ENCODE results near the gene MYL4.
A peak's percentile ranks its signal among the peaks of the same experiment; 100 is the strongest.
"Not testable (repeated sequence)": the region's sequence is repeated elsewhere in the genome, so short reads cannot be mapped to it uniquely, and the experiment has no call there.

The MYL4 gene

GRCh38 chr17:47253541-47254402 is 44.6 kb downstream of the MYL4 start, which contains the start of gene ITGB3:
Gene ITGB3 (plus strand): TSS chr17:47253827. CDS start chr17:47253862, 35 bp downstream.
- peak; percentile 73 for DNase-seq
- peaks cover 18% of the 10 kb centered on the region for H3K4me1 Mint-ChIP-seq (ENCODE audit: low read depth)
- H3K27me3 Mint-ChIP-seq = peaks cover 65% of the 10 kb centered on the region
- peak within 1 kb of the TSS; percentile 79 for H3K4me3 Mint-ChIP-seq
- no peak within 1 kb of the TSS for H3K27ac Mint-ChIP-seq
- no peaks in the 10 kb centered on the region for H3K36me3 Mint-ChIP-seq (ENCODE audit: low read depth)
- no peaks in the 10 kb centered on the region for H3K9me3 Mint-ChIP-seq

- peaks cover 18% of the 10 kb centered on the region for H3K4me1 Mint-ChIP-seq (ENCODE audit: low read depth)
- peak; percentile 33 for DNase-seq
- H3K36me3 Mint-ChIP-seq (ENCODE audit: low read depth) = no peaks in the 10 kb centered on the region
- no peak overlapping the region for H3K27ac Mint-ChIP-seq
- H3K9me3 Mint-ChIP-seq = no peaks in the 10 kb centered on the region
- peak overlapping the region; percentile 79 for H3K4me3 Mint-ChIP-seq
- H3K27me3 Mint-ChIP-seq = peaks cover 71% of the 10 kb centered on the region
Measured at GRCh38 chr17:47254403-47254943, 45.3 kb downstream of the MYL4 start.

DNA sequence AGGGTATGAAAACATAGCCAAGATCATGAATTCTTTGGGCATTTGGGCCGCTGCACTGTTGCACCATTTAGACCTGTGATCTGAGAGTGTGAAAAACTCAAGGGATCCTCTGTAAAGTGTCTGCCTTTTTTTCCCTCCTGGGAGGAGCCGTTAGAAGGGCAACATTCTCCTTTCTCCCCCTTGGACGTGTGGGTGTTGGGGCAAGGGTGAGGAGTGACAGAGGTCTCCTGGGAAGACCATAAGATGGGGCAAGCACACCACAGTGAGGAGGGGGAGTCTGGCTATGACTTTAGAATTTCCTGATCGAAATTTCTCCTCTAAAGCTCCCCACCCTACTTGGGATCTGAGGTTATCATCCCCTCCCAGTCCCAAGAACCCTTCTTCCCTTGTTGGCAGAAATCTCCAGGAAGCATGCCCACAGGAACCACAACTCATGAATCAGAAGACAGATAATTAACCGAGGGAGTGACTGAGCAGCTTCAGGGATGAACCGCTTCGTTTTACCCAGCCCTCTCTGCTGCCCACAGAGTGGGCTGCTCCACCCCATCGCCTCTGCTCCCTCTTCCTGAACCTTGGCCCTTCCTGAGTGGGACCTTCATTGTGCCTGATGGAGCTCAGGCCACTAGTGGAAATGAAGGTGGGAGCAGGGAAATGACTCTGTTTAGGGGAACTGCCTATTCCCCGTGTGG is 48.6 kb downstream of the MYL4 start:
- DNase-seq = no peak
- no peak overlapping the region for H3K27ac Mint-ChIP-seq
- H3K9me3 Mint-ChIP-seq = no peaks in the 10 kb centered on the region
- H3K27me3 Mint-ChIP-seq = peaks cover 72% of the 10 kb centered on the region
- H3K4me3 Mint-ChIP-seq = no peak overlapping the region
- H3K36me3 Mint-ChIP-seq (ENCODE audit: low read depth) = no peaks in the 10 kb centered on the region
- H3K4me1 Mint-ChIP-seq (ENCODE audit: low read depth) = peaks cover 18% of the 10 kb centered on the region

DNA sequence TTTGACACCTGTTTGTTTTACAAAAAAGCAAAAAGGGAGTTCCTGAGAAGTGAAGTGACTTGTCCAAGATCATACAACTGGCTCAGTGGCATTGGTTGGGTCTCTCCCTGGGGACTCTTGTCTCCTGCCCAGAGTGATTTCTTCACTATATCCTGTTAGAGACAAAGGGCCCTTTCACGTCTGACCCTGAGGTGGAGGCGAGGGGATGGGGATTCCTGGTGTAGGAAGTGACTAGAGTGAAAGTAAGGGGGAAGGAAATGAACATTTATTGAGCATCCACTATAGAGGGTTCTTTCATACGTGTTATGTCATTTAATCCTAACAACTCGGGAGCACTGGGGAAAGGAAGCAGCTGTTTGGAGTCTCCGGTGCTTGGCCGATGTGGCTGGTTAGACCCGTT is 53.4 kb downstream of the MYL4 start:
- no peaks in the 10 kb centered on the region for H3K9me3 Mint-ChIP-seq

DNA sequence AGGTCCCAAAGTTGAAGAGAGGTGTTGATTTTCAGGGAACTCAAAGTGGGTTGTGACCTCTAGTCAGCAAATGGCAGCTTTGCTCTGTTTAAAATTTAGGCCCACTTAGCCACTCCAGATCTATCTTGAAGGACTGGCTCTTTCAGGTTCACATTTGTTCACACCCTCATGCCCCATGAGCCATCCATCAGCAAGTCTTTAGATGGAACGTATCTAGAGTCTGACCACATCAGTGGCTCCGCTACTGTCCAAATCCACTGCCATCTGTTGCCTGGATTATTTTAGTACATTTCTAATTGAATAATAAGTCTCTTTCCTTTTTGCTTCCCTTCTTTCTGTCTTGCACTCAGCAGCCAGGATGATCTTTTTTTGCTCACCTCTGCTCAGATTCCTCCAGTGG is 55.0 kb downstream of the MYL4 start:
- DNase-seq = no peak
- no peak overlapping the region for H3K27ac Mint-ChIP-seq
- H3K9me3 Mint-ChIP-seq = no peaks in the 10 kb centered on the region
- H3K4me3 Mint-ChIP-seq = no peak overlapping the region
- no peaks in the 10 kb centered on the region for H3K4me1 Mint-ChIP-seq (ENCODE audit: low read depth)
- H3K27me3 Mint-ChIP-seq = peaks cover 20% of the 10 kb centered on the region
- H3K36me3 Mint-ChIP-seq (ENCODE audit: low read depth) = no peaks in the 10 kb centered on the region

More for the DNA sequence above, 53.4 kb downstream of the MYL4 start:
- no peak overlapping the region for H3K27ac Mint-ChIP-seq
- no peak overlapping the region for H3K4me3 Mint-ChIP-seq
- peaks cover 6% of the 10 kb centered on the region for H3K4me1 Mint-ChIP-seq (ENCODE audit: low read depth)
- DNase-seq = no peak
- peaks cover 35% of the 10 kb centered on the region for H3K27me3 Mint-ChIP-seq
- H3K36me3 Mint-ChIP-seq (ENCODE audit: low read depth) = no peaks in the 10 kb centered on the region

DNA sequence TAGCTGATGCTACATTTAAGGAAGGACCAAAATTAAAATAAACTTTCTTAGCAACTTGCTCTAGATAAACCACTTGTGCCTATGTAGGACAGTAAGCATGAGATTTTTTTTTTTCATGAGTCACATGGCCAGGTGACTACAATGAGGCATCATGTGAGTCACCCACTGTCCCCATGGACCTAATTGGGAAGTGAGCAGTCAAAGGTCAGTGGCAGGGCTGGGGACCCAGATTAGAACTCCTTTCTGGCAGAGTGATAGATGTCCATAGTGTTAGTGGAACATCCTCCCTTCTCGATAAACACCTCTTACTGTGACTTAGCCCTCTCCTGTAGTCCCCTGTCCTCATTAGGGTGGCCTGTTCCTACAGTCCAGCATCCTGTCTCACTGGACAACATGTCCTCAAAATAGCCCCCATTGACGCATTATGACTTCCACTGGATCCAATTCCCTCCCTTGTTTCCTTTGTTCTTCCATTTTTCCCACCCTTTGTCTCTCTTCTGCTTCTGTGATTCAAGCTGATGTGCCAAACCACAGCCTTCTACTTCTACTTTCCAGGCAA is 56.9 kb downstream of the MYL4 start:
- Mint-ChIP-seq H3K27ac (no peak overlapping the region), H3K4me1 (ENCODE audit: low read depth) (no peaks in the 10 kb centered on the region), H3K27me3 (peaks cover 10% of the 10 kb centered on the region)

DNA sequence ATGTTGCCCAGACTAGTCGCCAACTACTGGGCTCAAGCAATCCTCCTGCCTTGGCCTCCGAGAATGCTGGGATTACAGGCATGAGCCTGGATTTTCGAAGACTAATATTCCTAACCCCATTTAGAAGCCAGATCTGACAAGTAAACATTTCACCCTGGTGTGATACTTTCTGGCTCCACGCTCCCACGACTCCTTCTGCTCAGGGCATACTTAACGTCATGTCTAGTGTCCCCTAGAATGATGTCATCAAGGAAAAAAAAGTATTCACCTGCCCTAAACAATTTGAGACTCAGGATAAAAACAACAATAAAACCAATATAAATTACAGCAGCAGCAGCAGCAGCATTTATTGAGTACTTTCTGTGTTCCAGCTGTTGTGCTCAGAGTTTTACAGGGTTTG is 57.6 kb downstream of the MYL4 start:
- Mint-ChIP-seq H3K27ac (no peak overlapping the region), H3K4me1 (ENCODE audit: low read depth) (no peaks in the 10 kb centered on the region), H3K36me3 (ENCODE audit: low read depth) (no peaks in the 10 kb centered on the region), H3K27me3 (peaks cover 10% of the 10 kb centered on the region), H3K4me3 (no peak overlapping the region), H3K9me3 (peaks cover 5% of the 10 kb centered on the region)
- no peak for DNase-seq

More for the DNA sequence above, 56.9 kb downstream of the MYL4 start:
- Mint-ChIP-seq H3K36me3 (ENCODE audit: low read depth) (no peaks in the 10 kb centered on the region), H3K4me3 (no peak overlapping the region), H3K9me3 (peaks cover 5% of the 10 kb centered on the region)
- DNase-seq = no peak

GRCh38 chr17:47267354-47267828 is 58.2 kb downstream of the MYL4 start:
- Mint-ChIP-seq H3K9me3 (peaks cover 5% of the 10 kb centered on the region), H3K4me3 (no peak overlapping the region)
- no peak for DNase-seq

GRCh38 chr17:47268964-47269363 is 59.8 kb downstream of the MYL4 start:
- H3K27ac Mint-ChIP-seq; H3K4me3 Mint-ChIP-seq; H3K27me3 Mint-ChIP-seq; H3K9me3 Mint-ChIP-seq; H3K4me1 Mint-ChIP-seq (ENCODE audit: low read depth); H3K36me3 Mint-ChIP-seq (ENCODE audit: low read depth); DNase-seq: not testable (repeated sequence)

More at GRCh38 chr17:47267354-47267828, 58.2 kb downstream of the MYL4 start:
- no peaks in the 10 kb centered on the region for H3K36me3 Mint-ChIP-seq (ENCODE audit: low read depth)
- H3K27ac Mint-ChIP-seq = no peak overlapping the region
- H3K27me3 Mint-ChIP-seq = peaks cover 5% of the 10 kb centered on the region
- no peaks in the 10 kb centered on the region for H3K4me1 Mint-ChIP-seq (ENCODE audit: low read depth)

DNA sequence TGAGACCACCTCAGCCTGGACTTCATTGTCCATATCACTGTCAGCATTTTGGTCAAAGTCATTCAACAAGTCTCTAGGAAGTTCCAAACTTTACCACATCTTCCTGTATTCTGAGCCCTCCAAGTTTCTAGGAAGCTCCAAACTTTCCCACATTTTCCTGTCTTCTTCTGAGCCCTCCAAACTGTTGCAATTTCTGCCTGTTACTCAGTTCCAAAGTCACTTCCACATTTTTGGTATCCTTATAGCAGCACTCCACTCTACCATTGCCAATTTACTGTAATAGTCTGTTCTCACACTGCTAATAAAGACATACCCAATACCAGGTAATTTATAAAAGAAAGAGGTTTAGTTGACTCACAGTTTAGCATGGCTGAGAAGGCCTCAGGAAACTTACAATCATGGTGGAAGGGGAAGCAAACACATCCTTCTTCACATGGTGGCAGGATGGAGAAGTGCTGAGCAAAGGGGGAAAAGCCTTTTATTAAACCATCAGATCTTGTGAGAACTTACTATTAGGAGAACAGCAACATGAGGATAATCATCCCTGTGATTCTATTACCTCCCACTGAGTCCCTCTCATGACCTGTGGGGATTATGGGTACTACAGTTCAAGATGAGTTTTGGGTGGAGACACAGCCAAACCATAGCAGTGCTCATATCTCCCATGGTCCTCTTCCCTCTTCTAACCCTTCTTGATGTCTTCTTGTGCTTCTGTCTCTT is 60.6 kb downstream of the MYL4 start:
- H3K27ac Mint-ChIP-seq; H3K27me3 Mint-ChIP-seq; H3K36me3 Mint-ChIP-seq (ENCODE audit: low read depth); H3K4me1 Mint-ChIP-seq (ENCODE audit: low read depth); DNase-seq; H3K9me3 Mint-ChIP-seq; H3K4me3 Mint-ChIP-seq: not testable (repeated sequence)

GRCh38 chr17:47270946-47271705 is 62.0 kb downstream of the MYL4 start:
- DNase-seq = no peak
- Mint-ChIP-seq H3K27ac (no peak overlapping the region), H3K36me3 (ENCODE audit: low read depth) (no peaks in the 10 kb centered on the region), H3K9me3 (peaks cover 5% of the 10 kb centered on the region), H3K4me3 (no peak overlapping the region), H3K27me3 (no peaks in the 10 kb centered on the region), H3K4me1 (ENCODE audit: low read depth) (no peaks in the 10 kb centered on the region)

DNA sequence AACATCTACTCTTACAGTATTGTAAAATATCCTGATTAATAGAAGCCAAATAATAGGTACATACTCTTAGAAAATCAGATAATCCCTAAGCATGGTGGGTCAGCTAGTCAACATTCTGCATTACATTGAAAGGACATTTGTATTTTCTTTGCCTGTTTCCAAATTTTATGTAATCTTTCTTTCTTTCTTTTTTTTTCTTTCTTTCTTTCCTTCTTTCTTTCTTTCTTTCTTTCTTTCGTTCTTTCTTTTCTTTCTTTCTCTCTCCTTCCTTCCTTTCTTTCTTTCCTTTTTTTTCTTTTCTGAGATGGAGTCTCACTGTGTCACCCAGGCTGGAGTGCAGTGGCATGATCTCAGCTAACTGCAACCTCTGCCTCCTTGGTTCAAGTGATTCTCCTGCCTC is 63.3 kb downstream of the MYL4 start:
- Mint-ChIP-seq H3K36me3 (ENCODE audit: low read depth) (no peaks in the 10 kb centered on the region), H3K27me3 (no peaks in the 10 kb centered on the region), H3K9me3 (peaks cover 5% of the 10 kb centered on the region), H3K27ac (no peak overlapping the region), H3K4me3 (no peak overlapping the region), H3K4me1 (ENCODE audit: low read depth) (no peaks in the 10 kb centered on the region)
- DNase-seq = no peak

GRCh38 chr17:47273245-47273644 is 64.1 kb downstream of the MYL4 start:
- Mint-ChIP-seq H3K4me3 (no peak overlapping the region), H3K36me3 (ENCODE audit: low read depth) (no peaks in the 10 kb centered on the region)

More at GRCh38 chr17:47273245-47273644, 64.1 kb downstream of the MYL4 start:
- Mint-ChIP-seq H3K27ac (no peak overlapping the region), H3K4me1 (ENCODE audit: low read depth) (no peaks in the 10 kb centered on the region), H3K9me3 (peaks cover 5% of the 10 kb centered on the region), H3K27me3 (no peaks in the 10 kb centered on the region)
- DNase-seq = no peak
